ENCODE results near the gene HOXA7.

HOXA7 gene

GRCh38 chr7:27165089-27165995 is 8.9 kb upstream of the HOXA7 start, which contains the start of gene HOXA9:
HOXA9 (minus strand) TSS chr7:27165537; CDS start chr7:27165457, 80 bp downstream.
- H3K36me3 ChIP-seq (ENCODE audit: control insufficient read depth, insufficient read depth, low read length) = no peaks in the 10 kb centered on the region
- DNase-seq (ENCODE audit: extremely low read depth, insufficient read length) = no peak
- H3K4me3 ChIP-seq (replicated peaks; ENCODE audit: low read depth, low read length) = no peak within 1 kb of the TSS
- peaks cover 2% of the 10 kb centered on the region for H3K27me3 ChIP-seq (replicated peaks; ENCODE audit: control insufficient read depth, insufficient read depth, low read length)
- TF ChIP-seq, protein P1, sequence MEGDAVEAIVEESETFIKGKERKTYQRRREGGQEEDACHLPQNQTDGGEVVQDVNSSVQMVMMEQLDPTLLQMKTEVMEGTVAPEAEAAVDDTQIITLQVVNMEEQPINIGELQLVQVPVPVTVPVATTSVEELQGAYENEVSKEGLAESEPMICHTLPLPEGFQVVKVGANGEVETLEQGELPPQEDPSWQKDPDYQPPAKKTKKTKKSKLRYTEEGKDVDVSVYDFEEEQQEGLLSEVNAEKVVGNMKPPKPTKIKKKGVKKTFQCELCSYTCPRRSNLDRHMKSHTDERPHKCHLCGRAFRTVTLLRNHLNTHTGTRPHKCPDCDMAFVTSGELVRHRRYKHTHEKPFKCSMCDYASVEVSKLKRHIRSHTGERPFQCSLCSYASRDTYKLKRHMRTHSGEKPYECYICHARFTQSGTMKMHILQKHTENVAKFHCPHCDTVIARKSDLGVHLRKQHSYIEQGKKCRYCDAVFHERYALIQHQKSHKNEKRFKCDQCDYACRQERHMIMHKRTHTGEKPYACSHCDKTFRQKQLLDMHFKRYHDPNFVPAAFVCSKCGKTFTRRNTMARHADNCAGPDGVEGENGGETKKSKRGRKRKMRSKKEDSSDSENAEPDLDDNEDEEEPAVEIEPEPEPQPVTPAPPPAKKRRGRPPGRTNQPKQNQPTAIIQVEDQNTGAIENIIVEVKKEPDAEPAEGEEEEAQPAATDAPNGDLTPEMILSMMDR (IDR thresholded peaks at IDR 0.05; ENCODE audit: insufficient read depth, low read length, poor library complexity, severe bottlenecking) = no peak

- TF ChIP-seq, protein P1 (IDR thresholded peaks at IDR 0.05; ENCODE audit: insufficient read depth, low read length, poor library complexity, severe bottlenecking) = no peak
- Histone ChIP-seq H3K27me3 (replicated peaks; ENCODE audit: control insufficient read depth, insufficient read depth, low read length) (peaks cover 2% of the 10 kb centered on the region), H3K4me3 (replicated peaks; ENCODE audit: low read depth, low read length) (no peak overlapping the region), H3K36me3 (ENCODE audit: control insufficient read depth, insufficient read depth, low read length) (no peaks in the 10 kb centered on the region)
- DNase-seq (ENCODE audit: extremely low read depth, insufficient read length) = no peak
Measured at GRCh38 chr7:27164367-27165088, 8.1 kb upstream of the HOXA7 start.

- no peak for DNase-seq (ENCODE audit: extremely low read depth, insufficient read length)
- TF ChIP-seq, protein P1 (IDR thresholded peaks at IDR 0.05; ENCODE audit: insufficient read depth, low read length, poor library complexity, severe bottlenecking) = no peak
- H3K27me3 ChIP-seq (replicated peaks; ENCODE audit: control insufficient read depth, insufficient read depth, low read length) = peaks cover 3% of the 10 kb centered on the region
- no peaks in the 10 kb centered on the region for H3K36me3 ChIP-seq (ENCODE audit: control insufficient read depth, insufficient read depth, low read length)
- H3K4me3 ChIP-seq (replicated peaks; ENCODE audit: low read depth, low read length) = no peak overlapping the region
Measured at GRCh38 chr7:27164045-27164366, 7.5 kb upstream of the HOXA7 start.

- Histone ChIP-seq H3K4me3 (replicated peaks; ENCODE audit: low read depth, low read length) (no peak overlapping the region), H3K36me3 (ENCODE audit: control insufficient read depth, insufficient read depth, low read length) (no peaks in the 10 kb centered on the region), H3K27me3 (replicated peaks; ENCODE audit: control insufficient read depth, insufficient read depth, low read length) (peaks cover 3% of the 10 kb centered on the region)
- TF ChIP-seq, protein P1 (IDR thresholded peaks at IDR 0.05; ENCODE audit: insufficient read depth, low read length, poor library complexity, severe bottlenecking) = no peak
- no peak for DNase-seq (ENCODE audit: extremely low read depth, insufficient read length)
Measured at GRCh38 chr7:27163288-27164044, 7.0 kb upstream of the HOXA7 start.

GRCh38 chr7:27162561-27163287 is 6.2 kb upstream of the HOXA7 start:
- TF ChIP-seq, protein P1 (IDR thresholded peaks at IDR 0.05; ENCODE audit: insufficient read depth, low read length, poor library complexity, severe bottlenecking) = no peak
- H3K4me3 ChIP-seq (replicated peaks; ENCODE audit: low read depth, low read length) = no peak overlapping the region

More at GRCh38 chr7:27162561-27163287, 6.2 kb upstream of the HOXA7 start:
- Histone ChIP-seq H3K36me3 (ENCODE audit: control insufficient read depth, insufficient read depth, low read length) (no peaks in the 10 kb centered on the region), H3K27me3 (replicated peaks; ENCODE audit: control insufficient read depth, insufficient read depth, low read length) (peaks cover 2% of the 10 kb centered on the region)
- no peak for DNase-seq (ENCODE audit: extremely low read depth, insufficient read length)
